Fibroblast of lung (primary cell): ENCODE measurements around the gene MILR1.

ENCODE experiments used
- CTCF ChIP-seq, 2 donors: IDR thresholded peaks in 1 of 2; conservative IDR thresholded peaks in 1 of 2; 1 replicate in 1 of 2; 2 replicates in 1 of 2; pipeline ENCODE4 v1.5.1; 2011 to 2012; ENCODE audit warnings: low read length in 2 of 2, control low read depth in 1 of 2, inconsistent platforms in 1 of 2, low read depth in 1 of 2, mild to moderate bottlenecking in 1 of 2
- EZH2 ChIP-seq: IDR thresholded peaks from 2 replicates; pipeline ENCODE4 v1.5.1; 2012; ENCODE audit warnings: low read length, control low read depth, mild to moderate bottlenecking; ENCODE audit errors: missing control alignments

DNA sequence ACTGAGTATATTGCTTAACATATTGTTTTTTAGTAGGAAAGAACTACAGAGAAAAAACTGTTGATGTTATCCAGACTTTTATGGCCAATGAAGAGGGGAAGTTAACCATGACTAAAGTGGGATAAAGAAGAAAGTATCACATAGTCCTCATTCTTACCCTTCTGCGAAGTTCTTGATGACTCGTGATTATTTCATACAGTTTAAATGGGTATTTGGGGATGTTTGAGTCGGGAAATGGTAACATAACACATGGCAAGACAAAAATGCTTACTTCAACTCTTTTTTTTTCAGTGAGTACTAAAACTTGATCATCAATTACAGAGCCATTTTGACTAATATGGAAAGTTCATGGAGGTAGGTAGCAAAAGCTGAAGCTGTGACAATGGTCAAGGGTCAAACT is 43.1 kb downstream of the MILR1 start:
- TF ChIP-seq CTCF (conservative IDR thresholded peaks at IDR 0.05 in 1 of 2, IDR thresholded peaks at IDR 0.05 in 1 of 2; ENCODE audit: low read depth in 1 of 2, low read length in 2 of 2) (no peak), EZH2 (no peak)
